ENCODE data around the gene SGSM2. TPM values are rescaled to one million over a fixed set of nuclear protein-coding genes. Genes with fewer than 3 reads are reported as not detected.

SGSM2 gene
- total and polyA plus RNA-seq, 10 donors: 30.7 to 90.4 (median 69.6) TPM

DNA sequence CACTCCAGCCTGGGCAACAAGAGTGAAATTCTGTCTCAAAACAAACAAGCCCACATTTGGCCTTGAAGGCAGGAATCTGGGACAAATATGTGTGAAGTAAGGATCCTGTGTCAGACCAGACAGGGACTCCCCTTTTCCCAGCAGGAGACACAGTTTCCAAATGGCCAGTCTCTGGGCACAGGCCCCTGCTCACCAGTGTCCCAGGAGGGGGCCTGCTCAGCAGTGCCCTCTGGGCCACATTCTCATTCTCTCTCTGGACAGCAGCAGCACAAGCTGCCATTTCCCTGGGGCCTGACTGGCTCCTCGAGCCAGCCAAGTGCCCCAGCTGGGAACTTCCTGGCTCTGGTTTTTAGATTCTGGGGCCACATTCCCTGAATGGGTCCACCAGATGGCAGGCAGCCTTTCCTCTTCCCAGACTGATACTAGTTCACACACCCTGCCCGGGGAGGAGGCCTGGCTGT lies 75.3 kb downstream of the SGSM2 start:
- Histone ChIP-seq H3K4me3 (no peak overlapping the region), H3K4me1 (peaks cover 4 to 22% (median 11%) of the 10 kb centered on the region in 6 donors), H3K36me3 (peaks cover 0 to 24% (median 9%) of the 10 kb centered on the region in 6 donors), H3K27me3 (replicated peaks in 1 of 7) (no peaks in the 10 kb centered on the region), H3K9me3 (no peaks in the 10 kb centered on the region), H3K27ac (peak overlapping the region in 5 of 8 donors; percentile 2 to 51 (median 28))
- DNase-seq: no peak
- peak in 1 of 3 donors; percentile 11 for TF ChIP-seq POLR2AphosphoS5 (IDR thresholded peaks at IDR 0.05)
- TF ChIP-seq POLR2A (IDR thresholded peaks at IDR 0.05): no peak
- no peak for TF ChIP-seq CTCF (IDR thresholded peaks at IDR 0.05 in 8 of 11, conservative IDR thresholded peaks at IDR 0.05 in 3 of 11)
- 54 to 78% (median 76%) methylated on average over 2 of the region's 2 CpGs for whole genome bisulfite sequencing, 5 donors
- intact Hi-C loops (cut with DNase I; ENCODE audit: low total_unique reads): loop anchor here (10.0 kb wide), 1 partner anchor 48 kb away; no protein-coding TSS in a partner anchor

DNA sequence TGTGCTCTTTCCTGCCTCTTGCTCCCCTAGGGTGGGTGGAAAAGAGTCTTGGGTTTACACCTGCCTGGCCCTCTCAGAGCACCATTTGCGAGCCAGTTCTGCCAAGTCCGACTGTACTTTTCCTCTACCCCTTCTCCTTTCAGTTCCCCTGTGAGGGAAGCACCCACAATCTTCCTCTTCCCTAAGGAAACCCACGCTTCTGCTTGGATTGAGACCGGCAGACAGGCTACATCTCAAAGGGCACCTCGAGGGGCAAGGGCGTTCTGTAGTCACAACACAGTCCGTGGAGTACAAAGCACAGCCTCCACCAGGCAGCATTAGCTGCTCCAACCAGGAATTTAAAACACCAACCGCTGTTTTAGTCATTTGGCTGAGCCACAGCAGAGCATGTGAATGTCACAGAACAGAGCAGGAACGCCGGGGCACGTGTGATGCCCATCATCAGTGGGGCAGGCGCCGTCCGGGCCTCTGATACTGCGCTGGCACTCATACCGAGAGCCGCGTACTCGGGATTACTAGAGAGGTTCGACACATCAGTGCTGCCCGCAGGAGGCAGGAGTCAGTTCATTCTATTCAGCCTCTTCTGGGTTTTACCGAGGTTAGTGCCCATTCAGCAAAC lies 77.3 kb downstream of the SGSM2 start:
- Histone ChIP-seq H3K27me3 (replicated peaks in 1 of 7) (no peaks in the 10 kb centered on the region), H3K4me1 (peaks cover 8 to 36% (median 17%) of the 10 kb centered on the region in 6 donors)
- TF ChIP-seq POLR2AphosphoS5 (IDR thresholded peaks at IDR 0.05) (peak in 1 of 3 donors; percentile 41), CTCF (IDR thresholded peaks at IDR 0.05 in 8 of 11, conservative IDR thresholded peaks at IDR 0.05 in 3 of 11) (no peak)

DNA sequence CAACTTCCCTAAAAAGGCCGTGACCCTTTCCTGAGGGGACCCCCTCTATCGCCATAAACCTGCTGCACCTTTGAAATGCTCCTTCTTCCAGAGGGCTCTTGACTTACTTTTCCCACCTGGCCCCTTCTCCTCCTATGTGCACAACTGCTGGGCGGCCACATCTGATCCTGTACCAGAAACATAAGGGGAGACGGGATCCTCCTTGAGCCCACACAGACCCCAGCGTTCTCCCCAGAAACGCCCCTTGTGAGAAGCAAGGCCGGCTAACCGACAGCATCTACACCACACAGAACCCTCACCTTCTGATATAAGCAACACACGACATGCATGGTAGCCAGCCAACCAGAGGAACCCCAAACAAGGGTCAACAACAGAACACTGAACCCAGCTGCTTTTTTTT lies 77.8 kb downstream of the SGSM2 start:
- TF ChIP-seq POLR2AphosphoS5 (IDR thresholded peaks at IDR 0.05) (no peak), POLR2A (IDR thresholded peaks at IDR 0.05) (no peak)
- Histone ChIP-seq H3K27ac (no peak overlapping the region), H3K9me3 (no peaks in the 10 kb centered on the region), H3K27me3 (replicated peaks in 1 of 7) (no peaks in the 10 kb centered on the region), H3K36me3 (peaks cover 0 to 48% (median 24%) of the 10 kb centered on the region in 6 donors), H3K4me3 (no peak overlapping the region), H3K4me1 (peaks cover 8 to 36% (median 17%) of the 10 kb centered on the region in 6 donors)
- WGBS, 5 donors: 83 to 92% (median 87%) methylated on average over 9 of the region's 9 CpGs
- DNase-seq: no peak
- intact Hi-C loops (cut with DNase I; ENCODE audit: low total_unique reads): loop anchor here (2.0 to 10.0 kb wide), 2 partner anchors 32 to 50 kb away; no protein-coding TSS in a partner anchor

More for the DNA sequence above, 77.3 kb downstream of the SGSM2 start:
- H3K36me3 ChIP-seq: peaks cover 0 to 42% (median 18%) of the 10 kb centered on the region in 6 donors
- H3K9me3 ChIP-seq: no peaks in the 10 kb centered on the region
- no peak overlapping the region for H3K27ac ChIP-seq
- H3K4me3 ChIP-seq: no peak overlapping the region
- intact Hi-C loops (cut with DNase I; ENCODE audit: low total_unique reads): loop anchor here (2.0 to 10.0 kb wide), 2 partner anchors 32 to 50 kb away; no protein-coding TSS in a partner anchor
- no peak for DNase-seq
- WGBS, 5 donors: 93 to 97% (median 94%) methylated on average over 20 to 22 of the region's 22 CpGs

DNA sequence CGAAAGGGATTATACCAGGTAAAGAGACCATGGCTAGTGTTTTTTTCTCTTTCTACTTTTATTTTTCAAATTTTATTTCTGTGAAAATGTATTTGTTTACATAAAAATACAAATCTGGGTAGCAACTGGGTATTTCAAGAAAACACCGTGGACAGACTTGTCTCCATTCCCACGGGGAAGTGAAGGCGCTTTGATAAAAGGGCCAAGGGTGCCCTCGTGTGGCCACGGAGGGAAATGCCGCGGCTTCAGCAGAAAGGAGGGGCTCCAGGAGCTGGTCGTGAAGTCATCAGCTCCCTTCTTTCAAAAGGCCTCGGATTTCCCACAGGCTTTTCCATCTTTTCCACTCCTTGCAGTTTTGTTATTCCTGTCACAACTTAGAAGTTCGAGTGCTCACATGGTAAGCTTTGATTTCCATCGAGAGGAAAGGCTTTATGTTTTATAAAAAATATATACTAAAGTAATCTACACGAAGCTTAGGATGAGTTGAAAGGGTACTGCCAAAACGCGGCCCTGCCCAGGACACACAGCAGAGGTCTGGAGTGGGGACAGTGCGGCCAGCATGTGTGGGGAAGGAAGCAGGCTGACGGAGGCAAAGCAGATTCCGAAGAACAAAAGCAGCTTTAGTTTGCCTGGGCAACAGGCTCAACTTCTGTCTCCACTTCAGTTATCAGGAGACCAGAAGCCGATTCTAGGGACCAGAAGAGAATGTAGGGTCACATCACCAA lies 78.9 kb downstream of the SGSM2 start:
- H3K27me3 ChIP-seq (replicated peaks in 1 of 7): no peaks in the 10 kb centered on the region
- TF ChIP-seq POLR2A (IDR thresholded peaks at IDR 0.05) (no peak), CTCF (IDR thresholded peaks at IDR 0.05 in 8 of 11, conservative IDR thresholded peaks at IDR 0.05 in 3 of 11) (peak; percentile 92 to 100 (median 98)), POLR2AphosphoS5 (IDR thresholded peaks at IDR 0.05) (peak in 2 of 3 donors; percentile 61 to 75)
- H3K9me3 ChIP-seq: no peaks in the 10 kb centered on the region
- peaks cover 8 to 36% (median 17%) of the 10 kb centered on the region in 6 donors for H3K4me1 ChIP-seq
- H3K27ac ChIP-seq: peak overlapping the region in 2 of 8 donors; percentile 6 to 9
- no peak overlapping the region for H3K4me3 ChIP-seq
- intact Hi-C loops (cut with DNase I; ENCODE audit: low total_unique reads): loop anchor here (10.0 kb wide), 1 partner anchor 51 kb away; no protein-coding TSS in a partner anchor
- DNase-seq: peak; percentile 94
- H3K36me3 ChIP-seq: peaks cover 0 to 59% (median 31%) of the 10 kb centered on the region in 6 donors
- 32 to 41% (median 37%) methylated on average over 19 of the region's 19 CpGs for WGBS, 5 donors
